ENCODE data around the gene PTGR1. TPM values are rescaled to one million over a fixed set of nuclear protein-coding genes. Genes with fewer than 3 reads are reported as not detected.
A peak's percentile ranks its signal among the peaks of the same experiment; 100 is the strongest.

Gene PTGR1
- total RNA-seq, 1 donor from 2014 or later = 28.1 TPM

DNA sequence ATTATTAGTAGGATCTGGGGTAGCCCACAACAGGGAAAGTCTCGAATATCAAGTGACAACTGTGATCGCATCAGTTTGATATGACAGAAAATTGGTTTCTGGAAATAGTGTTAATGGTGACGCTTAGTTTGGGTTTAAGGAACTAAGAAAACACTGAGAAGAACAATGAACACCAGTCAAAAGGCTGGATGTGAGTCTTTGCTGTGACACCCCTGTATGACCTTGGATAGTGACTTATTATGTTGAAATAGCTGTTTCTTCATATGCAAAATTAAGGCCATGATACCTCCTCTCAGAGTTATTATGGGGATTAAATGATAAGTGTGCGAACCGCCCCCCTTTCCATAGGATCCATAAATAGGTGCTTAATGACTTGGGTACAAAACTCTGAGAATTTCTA is 32.6 kb upstream of the PTGR1 start:
- no peak for DNase-seq (ENCODE audit: low spot score)
- Mint-ChIP-seq H3K27me3 (ENCODE audit: low read depth) (no peaks in the 10 kb centered on the region), H3K9me3 (ENCODE audit: low read depth) (no peaks in the 10 kb centered on the region), H3K4me3 (ENCODE audit: unreplicated experiment) (peak overlapping the region; percentile 98), H3K4me1 (ENCODE audit: low read depth) (peaks cover 47% of the 10 kb centered on the region), H3K36me3 (ENCODE audit: low read depth) (no peaks in the 10 kb centered on the region), H3K27ac (ENCODE audit: unreplicated experiment) (peak overlapping the region; percentile 59)
- no peak for TF ChIP-seq CTCF (IDR thresholded peaks at IDR 0.05)

DNA sequence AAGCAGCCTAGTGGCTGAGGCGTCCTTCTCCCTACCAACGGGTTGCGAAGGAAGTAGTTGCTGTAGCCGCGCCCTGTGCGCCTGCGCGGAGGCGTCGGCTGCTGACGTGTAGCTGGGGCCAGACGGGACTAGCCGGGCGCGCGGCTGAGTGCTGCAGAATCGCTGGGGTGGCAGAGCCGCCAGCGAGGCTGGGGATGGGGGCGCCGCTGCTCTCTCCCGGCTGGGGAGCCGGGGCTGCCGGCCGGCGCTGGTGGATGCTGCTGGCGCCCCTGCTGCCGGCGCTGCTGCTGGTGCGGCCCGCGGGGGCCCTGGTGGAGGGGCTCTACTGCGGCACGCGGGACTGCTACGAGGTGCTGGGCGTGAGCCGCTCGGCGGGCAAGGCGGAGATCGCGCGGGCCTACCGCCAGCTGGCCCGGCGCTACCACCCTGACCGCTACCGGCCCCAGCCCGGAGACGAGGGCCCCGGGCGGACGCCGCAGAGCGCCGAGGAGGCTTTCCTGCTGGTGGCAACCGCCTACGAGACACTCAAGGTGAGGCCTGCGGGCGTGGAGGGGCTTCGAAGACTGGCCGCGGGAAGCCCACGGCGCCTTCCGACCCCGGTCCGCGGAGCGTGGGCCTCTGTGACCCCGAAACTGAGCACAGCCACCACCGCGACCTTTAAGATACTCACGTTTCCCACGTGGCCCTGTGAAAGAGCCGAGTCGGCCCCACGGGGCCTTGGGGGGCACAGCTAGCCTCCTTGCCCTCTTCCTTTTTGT is 31.9 kb upstream of the PTGR1 start, which contains the start of gene DNAJC25:
Gene DNAJC25 (plus strand): TSS at position 121 of the 758 bp plus-strand sequence. CDS start 74 bp downstream, at position 195.
- Mint-ChIP-seq H3K27me3 (ENCODE audit: low read depth) (no peaks in the 10 kb centered on the region), H3K9me3 (ENCODE audit: low read depth) (no peaks in the 10 kb centered on the region), H3K4me1 (ENCODE audit: low read depth) (peaks cover 47% of the 10 kb centered on the region), H3K36me3 (ENCODE audit: low read depth) (no peaks in the 10 kb centered on the region), H3K27ac (ENCODE audit: unreplicated experiment) (peak within 1 kb of the TSS; percentile 89), H3K4me3 (ENCODE audit: unreplicated experiment) (peak within 1 kb of the TSS; percentile 98)
- DNase-seq (ENCODE audit: low spot score) = peak; percentile 99
- peak; percentile 43 for TF ChIP-seq CTCF (IDR thresholded peaks at IDR 0.05)

- no peaks in the 10 kb centered on the region for H3K36me3 Mint-ChIP-seq (ENCODE audit: low read depth)
- peak overlapping the region; percentile 89 for H3K27ac Mint-ChIP-seq (ENCODE audit: unreplicated experiment)
These were observed 31.4 kb upstream of the PTGR1 start for GRCh38 chr9:111630964-111631213.

GRCh38 chr9:111630182-111630963 is 30.9 kb upstream of the PTGR1 start:
- Mint-ChIP-seq H3K4me3 (ENCODE audit: unreplicated experiment) (peak overlapping the region; percentile 98), H3K36me3 (ENCODE audit: low read depth) (no peaks in the 10 kb centered on the region), H3K27me3 (ENCODE audit: low read depth) (no peaks in the 10 kb centered on the region), H3K27ac (ENCODE audit: unreplicated experiment) (peak overlapping the region; percentile 89), H3K4me1 (ENCODE audit: low read depth) (peaks cover 40% of the 10 kb centered on the region), H3K9me3 (ENCODE audit: low read depth) (no peaks in the 10 kb centered on the region)
- TF ChIP-seq CTCF (IDR thresholded peaks at IDR 0.05) = no peak
- DNase-seq (ENCODE audit: low spot score) = no peak

More at GRCh38 chr9:111630964-111631213, 31.4 kb upstream of the PTGR1 start:
- no peaks in the 10 kb centered on the region for H3K27me3 Mint-ChIP-seq (ENCODE audit: low read depth)
- no peaks in the 10 kb centered on the region for H3K9me3 Mint-ChIP-seq (ENCODE audit: low read depth)
- no peak for DNase-seq (ENCODE audit: low spot score)
- no peak for TF ChIP-seq CTCF (IDR thresholded peaks at IDR 0.05)
- H3K4me3 Mint-ChIP-seq (ENCODE audit: unreplicated experiment) = peak overlapping the region; percentile 98
- H3K4me1 Mint-ChIP-seq (ENCODE audit: low read depth) = peaks cover 44% of the 10 kb centered on the region

DNA sequence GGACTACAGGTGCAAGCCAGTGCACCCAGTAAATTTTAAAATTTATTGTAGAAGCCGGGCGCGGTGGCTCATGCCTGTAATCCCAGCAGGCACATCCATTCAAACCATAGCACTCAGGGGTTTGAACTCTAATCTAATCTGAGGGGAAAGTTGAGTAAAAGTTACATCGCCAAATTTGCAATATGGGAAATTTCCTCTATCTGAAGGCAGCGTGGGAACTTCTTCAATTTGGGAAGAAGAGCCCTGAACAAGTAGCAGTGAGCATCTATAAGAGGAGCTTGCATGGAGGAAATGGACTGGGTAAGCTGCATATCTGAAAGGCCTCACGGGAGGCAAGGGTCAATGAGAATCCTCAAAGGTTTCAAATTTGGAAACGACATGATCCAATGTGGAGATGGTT is 29.0 kb upstream of the PTGR1 start:
- Mint-ChIP-seq H3K4me3 (ENCODE audit: unreplicated experiment) (no peak overlapping the region), H3K27me3 (ENCODE audit: low read depth) (no peaks in the 10 kb centered on the region), H3K27ac (ENCODE audit: unreplicated experiment) (no peak overlapping the region), H3K9me3 (ENCODE audit: low read depth) (no peaks in the 10 kb centered on the region), H3K36me3 (ENCODE audit: low read depth) (no peaks in the 10 kb centered on the region), H3K4me1 (ENCODE audit: low read depth) (peaks cover 21% of the 10 kb centered on the region)
- no peak for TF ChIP-seq CTCF (IDR thresholded peaks at IDR 0.05)
- no peak for DNase-seq (ENCODE audit: low spot score)
